Suppressor macrophage treated with lipopolysaccharide for 4 hours (primary cell): ENCODE data around the gene ARFIP2.

Experiments used
- DNase-seq: peaks from one replicate; pipeline ENCODE4 v3.0.0-alpha.2; 2020

Gene ARFIP2

DNA sequence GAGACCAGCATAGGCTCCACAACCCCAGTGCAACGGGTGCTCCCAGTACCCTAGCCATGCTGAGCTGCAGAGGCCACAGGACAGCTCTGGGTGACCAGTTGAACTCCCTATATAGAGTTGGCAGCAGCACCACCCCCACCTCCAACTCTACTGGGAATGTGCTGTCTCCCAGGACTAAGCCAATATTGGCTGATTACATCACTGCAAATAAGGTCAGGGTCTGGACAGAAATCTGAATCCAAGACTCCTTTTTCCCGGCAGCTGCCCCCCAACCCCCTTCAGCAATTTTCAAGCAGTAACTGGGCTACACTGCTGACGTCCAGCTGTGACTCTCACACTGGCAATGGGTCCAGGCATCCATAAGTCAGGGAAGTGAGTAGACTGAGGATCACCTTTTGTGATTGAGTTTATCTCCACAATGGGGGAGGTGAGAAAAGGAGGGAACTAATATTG lies 40.2 kb downstream of the ARFIP2 start, which contains the start of gene HPX:
TSS of gene HPX (minus strand) at position 82 of the 453 bp plus-strand sequence. CDS start at position 58, 24 bp downstream.
- DNase-seq: no peak

DNA sequence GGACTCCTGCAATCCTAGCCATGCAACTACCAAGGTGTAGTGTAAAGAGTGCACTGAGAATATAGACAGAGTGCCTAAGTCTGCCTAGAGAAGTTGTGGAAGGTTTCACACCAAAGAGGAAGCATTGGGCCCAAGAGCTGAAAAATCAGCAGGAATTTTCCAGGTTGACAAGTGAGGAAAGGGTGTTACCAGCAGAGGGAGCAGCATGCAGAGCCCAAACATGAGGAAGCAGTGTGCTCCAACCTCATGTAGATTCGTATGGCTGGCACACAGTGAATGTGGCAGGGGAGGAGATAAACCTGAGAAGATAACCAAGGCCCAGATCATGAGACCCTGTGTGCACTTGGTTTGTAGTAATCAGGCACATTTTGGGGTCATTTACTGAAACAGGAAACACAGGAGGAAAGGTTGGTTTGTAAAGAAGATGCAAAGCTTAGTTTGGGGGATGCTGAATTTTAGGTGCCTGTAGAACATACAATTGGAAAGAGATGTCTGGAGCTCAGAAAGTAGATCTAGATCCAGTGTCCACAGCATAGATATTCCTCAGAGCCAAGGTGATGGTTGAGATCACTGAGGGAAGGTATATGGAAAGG lies 42.1 kb downstream of the ARFIP2 start:
- peak; percentile 75 for DNase-seq

DNA sequence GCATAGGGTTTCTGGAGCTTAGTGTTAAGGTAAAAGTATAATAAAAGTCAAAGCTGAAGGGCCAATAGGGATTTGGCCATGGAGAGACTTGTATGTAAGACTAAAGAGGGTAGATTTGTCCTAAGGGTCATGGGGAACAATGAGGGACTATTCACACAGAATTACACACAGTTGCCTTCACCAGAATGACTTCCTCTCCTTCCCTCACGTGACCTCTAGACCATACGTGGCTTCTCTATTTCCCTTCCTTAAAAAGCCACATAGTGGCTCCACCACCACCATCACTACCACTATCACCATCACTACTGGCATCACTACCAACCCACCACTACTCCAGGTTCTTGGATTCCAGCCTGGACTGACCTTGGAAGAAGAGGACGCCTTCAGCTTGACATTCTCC lies 43.1 kb downstream of the ARFIP2 start:
- peak; percentile 68 for DNase-seq

DNA sequence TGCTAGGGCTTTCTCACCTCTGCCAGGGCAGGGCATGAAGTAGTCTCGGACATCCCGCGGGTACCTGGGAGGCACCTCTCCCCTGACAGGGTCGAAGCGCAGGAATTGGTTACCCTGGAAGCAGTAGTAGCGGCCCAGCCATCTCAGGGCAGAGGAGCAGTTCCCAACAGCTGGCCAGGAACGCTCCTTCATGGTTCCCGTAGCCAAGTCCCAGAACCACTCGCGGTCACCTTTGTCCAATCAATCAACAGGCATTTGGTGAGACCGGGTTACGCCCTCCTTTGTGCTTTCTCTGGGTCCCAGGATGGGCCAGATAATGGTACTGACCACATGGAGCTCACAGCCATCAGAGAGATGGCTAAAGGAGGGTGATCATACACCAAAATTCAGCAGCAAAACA lies 43.7 kb downstream of the ARFIP2 start:
- no peak for DNase-seq

DNA sequence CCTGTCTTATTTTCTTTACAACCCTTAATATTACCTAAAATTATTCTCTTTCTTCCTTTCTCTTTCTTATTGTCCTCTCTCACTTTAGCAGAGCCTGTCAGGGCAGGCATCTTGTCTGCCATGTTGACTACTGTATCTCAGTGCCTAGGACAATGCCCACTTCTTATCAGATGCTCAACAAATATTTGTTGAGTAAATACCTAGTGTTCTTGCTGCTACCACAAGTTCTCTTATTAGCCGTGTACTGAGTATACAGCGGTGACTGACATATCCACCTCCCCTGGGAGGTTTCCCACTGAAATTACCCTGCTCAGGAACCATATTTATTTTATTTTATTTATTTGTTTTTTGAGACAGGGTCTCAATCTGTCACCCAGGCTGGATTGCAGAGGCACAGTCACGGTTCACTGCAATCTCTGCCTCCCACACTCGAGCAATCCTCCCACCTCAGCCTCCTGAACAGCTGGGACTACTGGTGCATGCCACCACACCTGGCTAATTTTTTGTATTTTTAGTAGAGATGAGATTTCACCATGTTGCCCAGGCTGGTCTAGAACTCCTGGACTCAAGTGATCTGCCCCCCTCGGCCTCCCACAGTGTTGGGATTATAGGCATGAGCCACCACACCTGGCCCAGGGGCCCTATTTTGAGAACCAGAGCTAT lies 47.0 kb downstream of the ARFIP2 start:
- no peak for DNase-seq

DNA sequence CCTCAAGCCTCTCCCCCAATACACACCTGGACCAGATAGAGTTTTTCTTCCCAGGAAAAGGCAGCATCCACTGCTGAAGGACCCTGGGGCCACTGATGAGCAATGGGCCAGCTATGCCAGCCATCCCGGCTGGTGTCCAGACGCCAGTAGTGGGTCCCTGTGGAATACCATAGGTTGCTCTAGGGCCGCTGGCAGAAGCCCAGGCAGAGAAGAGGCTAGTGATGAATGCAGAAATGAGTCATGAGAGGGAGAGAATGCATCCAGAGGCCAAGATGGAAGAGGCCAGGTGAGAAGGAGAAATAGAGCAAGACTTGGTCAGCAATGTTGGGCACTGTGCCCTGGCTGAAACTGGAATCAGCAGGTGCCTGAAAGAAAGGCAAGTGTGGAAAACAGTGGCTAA lies 49.3 kb downstream of the ARFIP2 start:
- no peak for DNase-seq

DNA sequence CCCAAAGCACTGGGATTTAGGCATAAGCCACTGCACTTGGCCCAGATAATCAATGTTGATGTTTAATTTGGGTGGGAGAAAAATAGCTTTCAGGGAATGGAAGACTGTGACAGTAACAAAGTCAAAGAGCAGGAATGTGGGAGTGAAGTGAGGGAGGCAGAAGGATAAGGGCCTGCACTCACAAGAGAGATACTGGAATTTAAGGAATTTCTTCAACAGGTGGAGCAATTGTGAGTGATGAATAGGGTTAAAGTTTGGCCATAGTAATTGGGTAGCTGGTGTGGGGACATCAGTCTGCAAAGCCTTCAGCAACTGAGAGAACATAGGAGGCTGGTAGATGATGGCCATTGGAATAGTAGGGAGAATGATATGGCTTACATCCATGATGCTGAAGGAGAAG lies 53.6 kb downstream of the ARFIP2 start:
- no peak for DNase-seq
